Measurements from ENCODE around the gene DHX35.

The DHX35 gene, protein sequence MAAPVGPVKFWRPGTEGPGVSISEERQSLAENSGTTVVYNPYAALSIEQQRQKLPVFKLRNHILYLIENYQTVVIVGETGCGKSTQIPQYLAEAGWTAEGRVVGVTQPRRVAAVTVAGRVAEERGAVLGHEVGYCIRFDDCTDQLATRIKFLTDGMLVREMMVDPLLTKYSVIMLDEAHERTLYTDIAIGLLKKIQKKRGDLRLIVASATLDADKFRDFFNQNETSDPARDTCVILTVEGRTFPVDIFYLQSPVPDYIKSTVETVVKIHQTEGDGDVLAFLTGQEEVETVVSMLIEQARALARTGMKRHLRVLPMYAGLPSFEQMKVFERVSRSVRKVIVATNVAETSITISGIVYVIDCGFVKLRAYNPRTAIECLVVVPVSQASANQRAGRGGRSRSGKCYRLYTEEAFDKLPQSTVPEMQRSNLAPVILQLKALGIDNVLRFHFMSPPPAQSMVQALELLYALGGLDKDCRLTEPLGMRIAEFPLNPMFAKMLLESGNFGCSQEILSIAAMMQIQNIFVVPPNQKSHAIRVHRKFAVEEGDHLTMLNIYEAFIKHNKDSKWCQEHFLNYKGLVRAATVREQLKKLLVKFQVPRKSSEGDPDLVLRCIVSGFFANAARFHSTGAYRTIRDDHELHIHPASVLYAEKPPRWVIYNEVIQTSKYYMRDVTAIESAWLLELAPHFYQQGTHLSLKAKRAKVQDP

DNA sequence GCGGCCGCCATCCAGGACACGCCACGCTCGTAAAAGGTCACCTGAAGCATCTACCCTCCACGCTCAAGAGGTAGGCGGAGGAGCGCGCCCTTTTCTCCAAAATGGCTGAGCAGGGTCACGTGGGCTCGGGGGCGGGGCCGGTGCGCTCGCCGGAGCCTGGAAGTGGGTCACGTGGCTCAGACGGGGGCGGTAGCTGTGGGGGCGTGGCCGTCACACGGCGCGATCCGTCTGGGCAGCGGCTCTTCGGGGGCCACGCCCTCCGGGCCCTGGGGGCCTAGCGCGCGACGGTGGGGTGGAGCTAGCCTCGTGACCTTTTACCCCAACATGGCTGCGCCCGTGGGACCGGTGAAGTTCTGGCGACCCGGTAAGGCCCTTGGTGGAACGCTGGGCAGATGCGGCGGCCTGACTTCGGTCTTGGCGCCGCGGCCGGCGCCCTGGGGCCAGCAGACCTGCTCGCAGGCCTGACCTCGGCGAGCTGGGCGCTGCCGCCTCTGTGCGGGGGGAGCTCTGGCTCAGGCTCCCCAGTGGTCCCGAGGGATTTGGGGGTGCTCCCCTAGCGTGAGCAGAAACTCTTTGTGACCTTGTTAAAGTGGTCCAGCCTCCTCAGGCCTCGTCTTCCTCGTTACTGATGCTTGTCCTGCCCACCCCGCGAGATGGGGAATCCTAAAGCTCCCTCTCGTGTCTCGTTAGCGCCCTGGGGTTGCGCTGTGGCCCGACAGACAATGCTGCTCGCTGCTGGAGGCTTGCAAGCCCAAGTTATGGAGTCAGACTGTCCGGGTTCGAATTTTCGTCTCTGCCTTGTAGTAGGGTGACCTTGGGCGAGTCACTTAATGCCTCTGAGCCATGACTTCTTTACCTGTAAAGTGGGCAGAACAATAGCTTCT, at the start of gene DHX35:
Gene DHX35 (plus strand): TSS at position 301 of the 884 bp plus-strand sequence. CDS start 24 bp downstream, at position 325.
- peak; percentile 99 for DNase-seq (ENCODE audit: low read depth)

DNA sequence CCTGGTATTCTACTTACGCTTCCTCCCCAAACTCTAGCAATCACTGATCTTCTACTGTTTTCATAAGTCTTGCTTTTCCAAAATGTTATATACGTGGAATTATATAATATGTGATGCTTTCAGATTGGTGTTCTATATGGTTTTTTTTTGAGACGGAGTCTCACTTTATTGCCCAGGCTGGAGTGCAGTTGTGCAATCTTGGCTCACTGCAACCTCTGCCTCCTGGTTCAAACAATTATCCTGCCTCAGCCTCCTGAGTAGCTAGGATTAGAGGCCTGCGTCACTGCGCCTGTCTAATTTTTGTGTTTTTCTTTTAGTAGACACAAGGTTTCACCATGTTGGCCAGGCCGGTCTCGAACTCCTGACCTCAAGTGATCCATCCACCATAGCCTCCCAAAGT, 46.8 kb upstream of the DHX35 start:
- no peak for DNase-seq (ENCODE audit: low read depth)

DNA sequence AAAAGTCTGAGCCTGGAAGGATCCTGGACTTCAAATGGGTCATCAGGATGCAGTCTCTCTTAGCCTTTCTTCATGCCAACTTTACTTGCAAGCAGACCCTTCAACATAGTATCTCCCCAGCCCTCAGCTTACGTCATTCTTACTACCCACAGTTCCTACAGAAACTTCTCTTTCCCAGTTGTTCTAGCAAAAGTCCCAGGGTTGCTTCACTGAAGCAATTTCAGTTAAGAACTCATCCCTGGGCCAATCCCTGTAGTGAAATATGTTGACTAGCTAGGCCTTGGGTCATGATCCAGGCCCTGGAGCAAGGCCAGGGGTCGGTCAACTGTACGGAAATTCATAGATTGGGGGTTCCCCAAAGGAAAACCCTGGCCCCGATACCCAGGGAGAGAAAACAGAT, 44.5 kb upstream of the DHX35 start:
- DNase-seq (ENCODE audit: low read depth), result no peak

DNA sequence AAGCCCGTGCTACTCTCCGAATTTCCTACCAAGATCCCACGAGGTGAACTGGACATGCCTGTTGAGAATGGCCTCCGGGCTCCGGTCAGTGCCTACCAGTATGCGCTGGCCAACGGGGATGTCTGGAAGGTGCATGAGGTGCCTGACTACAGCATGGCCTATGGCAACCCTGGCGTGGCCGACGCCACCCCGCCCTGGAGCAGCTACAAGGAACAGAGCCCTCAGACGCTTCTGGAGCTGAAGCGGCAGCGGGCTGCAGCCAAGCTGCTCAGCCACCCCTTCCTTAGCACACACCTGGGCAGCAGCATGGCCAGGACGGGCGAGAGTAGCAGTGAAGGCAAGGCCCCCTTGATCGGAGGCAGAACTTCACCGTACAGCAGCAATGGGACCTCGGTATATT, 44.0 kb upstream of the DHX35 start:
- DNase-seq (ENCODE audit: low read depth), result no peak

DNA sequence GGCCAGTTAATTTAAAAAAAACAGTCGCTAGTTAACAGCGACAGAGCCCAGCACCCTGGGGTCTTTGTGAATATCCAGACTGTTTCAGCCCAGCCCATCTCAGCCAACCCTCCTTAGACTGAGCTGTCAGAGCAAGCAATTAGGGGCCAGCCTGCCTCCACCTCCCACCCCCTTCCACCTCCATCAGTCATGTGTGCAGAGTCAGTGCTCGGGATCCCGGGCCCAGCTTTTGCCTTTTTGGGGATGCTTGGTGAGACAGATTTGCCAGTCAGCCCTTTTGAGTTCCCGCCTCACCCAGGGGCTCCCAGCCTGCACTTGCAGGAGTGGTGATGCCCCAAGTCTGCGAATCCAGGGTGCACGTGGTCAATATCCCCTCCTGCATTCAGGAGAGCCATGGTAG, 42.5 kb upstream of the DHX35 start:
- no peak for DNase-seq (ENCODE audit: low read depth)

DNA sequence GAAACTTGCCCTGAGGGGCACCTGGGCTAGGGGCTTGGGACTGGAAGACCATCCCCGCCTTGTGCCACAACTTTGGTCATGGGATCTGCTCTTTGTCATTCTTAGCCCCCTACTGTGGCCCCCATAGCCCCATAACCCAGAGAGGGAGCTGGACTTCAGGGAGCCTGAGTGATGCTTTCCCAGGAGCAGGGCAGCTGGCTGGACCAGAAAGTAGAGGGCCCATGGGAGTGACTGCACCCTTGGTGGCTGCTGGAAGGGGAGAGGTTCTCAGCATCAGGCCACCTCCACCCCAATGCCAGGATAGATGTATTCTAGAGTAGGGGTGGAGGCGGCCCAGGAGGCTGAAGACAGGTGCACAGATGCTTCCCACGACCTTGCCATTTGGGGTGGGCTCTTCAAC, 41.7 kb upstream of the DHX35 start:
- DNase-seq (ENCODE audit: low read depth), result no peak

DNA sequence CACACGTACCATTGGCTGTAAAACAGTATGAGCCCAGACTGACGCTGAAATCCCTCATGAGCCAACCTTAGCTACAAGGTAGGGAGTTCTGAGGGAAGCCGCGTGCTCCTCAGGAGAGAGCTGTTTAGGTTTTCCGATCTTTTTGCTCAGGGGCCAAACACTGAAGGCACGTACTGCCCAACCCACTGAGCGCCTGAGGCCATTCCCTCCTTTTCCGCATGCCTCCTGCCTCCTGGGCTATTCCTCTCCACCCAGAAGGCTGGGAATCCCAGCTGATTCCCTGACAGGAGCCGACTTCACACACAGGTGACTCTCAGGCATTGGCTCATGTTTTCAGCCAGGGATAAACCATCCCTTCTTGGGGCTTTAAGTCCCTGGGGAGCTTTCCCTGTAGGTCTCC, 41.3 kb upstream of the DHX35 start:
- DNase-seq (ENCODE audit: low read depth), result no peak

DNA sequence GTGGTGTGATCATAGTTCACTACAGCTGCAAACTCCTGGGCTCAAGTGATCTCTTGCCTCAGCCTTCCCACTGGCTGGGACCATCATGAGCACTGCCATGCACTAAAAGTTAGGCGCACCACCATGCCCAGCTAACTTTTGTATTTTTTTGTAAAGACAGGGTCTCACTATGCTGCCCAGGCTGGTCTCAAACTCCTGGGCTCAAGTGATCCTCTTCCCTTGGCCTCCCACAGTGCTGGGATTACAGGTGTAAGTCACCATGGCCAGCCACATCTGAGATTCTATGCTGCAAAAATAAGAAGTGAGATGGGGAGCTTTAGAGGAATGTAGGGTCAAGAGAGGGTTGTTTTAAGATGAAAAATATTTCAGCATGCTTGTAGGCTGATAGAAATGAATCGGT, 37.4 kb upstream of the DHX35 start:
- DNase-seq (ENCODE audit: low read depth), result no peak

DNA sequence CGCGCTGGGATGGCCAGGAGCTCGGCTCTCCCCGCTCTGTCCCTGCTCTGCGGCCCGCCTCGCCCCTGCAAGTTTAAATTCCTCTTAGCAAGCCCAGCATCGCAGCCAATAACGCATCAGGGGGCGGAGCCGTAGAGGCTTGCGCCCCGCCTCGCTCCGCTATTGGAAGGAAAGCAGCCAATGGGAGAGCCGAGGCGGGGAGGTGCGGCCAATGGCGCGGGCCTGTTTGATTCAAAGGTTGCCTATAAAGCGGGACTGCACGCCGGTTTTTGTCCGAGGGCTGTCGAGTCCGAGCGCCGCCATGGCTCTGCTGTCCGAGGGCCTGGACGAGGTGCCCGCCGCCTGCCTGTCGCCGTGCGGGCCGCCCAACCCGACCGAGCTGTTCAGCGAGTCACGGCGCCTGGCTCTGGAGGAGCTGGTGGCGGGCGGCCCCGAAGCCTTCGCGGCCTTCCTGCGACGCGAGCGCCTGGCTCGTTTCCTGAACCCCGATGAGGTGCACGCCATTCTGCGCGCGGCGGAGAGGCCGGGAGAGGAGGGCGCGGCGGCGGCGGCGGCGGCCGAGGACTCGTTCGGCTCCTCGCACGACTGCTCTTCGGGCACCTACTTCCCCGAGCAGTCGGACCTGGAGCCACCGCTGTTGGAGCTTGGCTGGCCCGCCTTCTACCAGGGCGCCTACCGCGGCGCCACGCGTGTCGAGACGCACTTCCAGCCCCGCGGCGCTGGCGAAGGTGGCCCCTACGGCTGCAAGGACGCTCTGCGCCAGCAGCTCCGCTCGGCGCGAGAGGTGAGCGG, 35.8 kb upstream of the DHX35 start, which contains the start of gene FAM83D:
Gene FAM83D (plus strand): TSS at position 276 of the 792 bp plus-strand sequence. CDS start 26 bp downstream, at position 302.
- peak; percentile 99 for DNase-seq (ENCODE audit: low read depth)

DNA sequence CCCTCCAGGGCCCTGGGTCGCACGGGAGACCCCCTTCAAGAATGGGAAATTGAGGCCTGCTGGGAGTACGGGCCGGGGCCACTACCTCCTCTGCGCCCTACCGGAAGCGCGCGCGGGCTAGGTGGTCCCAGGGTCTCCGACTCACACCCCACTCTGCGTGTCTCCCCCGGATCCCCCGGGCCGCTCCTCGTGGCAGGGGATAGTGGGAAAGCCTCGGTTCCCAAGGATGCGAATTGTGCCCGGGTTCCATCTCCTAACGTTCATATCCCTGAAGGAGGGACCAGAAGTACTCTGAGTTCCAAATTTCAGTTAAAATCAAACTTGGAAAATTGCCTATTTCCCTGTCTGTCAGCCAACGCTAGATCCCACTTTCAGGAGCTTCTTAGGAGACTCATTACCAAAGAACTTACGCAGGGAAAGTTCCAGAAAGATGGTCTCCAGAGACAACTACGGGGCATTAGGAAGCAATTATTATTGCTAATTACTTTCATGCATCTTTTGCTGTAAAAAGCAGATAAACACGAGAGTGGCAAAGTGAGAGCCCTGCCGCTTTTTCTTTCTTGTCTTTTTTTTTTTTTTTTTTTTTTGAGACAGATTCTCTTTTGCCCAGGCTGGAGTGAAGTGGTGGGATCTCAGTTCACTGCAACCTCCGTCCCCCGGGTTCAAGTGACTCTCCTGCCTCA, 35.1 kb upstream of the DHX35 start:
- DNase-seq (ENCODE audit: low read depth), result peak; percentile 60

DNA sequence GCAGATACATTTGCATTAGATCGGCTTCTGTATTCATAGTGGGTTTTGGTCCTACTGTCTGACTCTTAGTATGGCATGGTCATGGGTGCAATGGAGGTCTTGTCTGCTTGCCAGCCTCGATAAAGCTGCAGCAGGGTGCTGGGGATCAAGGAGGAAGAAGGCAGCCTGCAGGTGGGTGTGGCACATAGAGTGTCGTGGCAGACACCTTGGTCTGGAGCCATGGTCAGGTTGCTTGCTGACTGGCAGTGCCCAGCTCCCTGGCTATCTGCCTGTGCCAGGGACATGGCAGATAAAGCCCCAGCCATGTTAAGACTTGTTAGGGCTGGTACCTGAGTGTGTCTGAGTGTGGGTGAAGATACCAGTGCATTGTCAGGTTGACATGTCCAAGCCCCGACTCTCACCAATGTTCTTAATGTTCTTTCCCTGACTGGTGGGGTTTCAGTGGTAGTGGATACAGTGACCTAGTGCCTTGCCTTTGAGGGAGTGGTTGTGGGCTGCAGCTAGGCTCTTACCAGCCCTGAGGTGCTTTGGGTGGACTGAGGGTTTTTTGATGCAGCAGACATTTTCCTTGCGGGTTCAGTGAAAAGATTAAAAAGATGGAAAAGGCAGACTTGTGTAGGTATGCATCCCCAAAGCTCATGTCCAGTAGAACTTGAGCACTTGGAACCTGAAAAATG, 34.1 kb upstream of the DHX35 start:
- peak; percentile 21 for DNase-seq (ENCODE audit: low read depth)

DNA sequence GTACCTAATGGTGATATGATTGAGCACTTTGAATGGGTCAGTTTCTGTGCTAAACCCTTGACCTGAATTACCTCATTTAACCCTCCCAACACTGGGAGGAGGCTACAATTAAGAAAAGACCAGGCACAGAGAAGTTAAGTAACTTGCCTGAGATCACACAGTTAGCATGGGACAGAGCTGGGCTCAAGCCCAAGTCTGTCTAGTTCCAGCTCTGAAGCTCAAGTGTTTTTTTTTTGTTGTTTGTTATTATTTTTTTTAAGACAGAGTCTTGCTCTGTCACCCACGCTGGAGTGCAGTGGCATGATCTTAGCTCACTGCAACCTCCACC, 31.9 kb upstream of the DHX35 start:
- no peak for DNase-seq (ENCODE audit: low read depth)

DNA sequence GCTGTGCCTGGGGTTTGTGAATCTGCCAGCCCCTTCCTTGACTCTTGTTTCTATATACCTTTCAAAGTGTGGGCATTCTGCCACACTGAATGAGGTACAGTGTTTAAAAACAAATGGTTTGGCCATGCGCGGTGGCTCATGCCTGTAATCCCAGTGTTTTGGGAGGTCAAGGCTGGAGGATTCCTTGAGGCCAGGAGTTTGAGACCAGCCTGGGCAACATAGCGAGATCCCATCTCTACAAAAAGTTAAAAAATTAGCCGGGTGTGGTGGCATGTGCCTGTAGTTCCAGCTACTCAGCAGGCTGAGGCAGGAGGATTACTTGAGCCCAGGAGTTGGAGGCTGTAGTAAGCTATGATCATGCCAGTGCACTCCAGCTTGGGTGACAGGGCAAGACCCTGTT, 30.2 kb upstream of the DHX35 start:
- no peak for DNase-seq (ENCODE audit: low read depth)

DNA sequence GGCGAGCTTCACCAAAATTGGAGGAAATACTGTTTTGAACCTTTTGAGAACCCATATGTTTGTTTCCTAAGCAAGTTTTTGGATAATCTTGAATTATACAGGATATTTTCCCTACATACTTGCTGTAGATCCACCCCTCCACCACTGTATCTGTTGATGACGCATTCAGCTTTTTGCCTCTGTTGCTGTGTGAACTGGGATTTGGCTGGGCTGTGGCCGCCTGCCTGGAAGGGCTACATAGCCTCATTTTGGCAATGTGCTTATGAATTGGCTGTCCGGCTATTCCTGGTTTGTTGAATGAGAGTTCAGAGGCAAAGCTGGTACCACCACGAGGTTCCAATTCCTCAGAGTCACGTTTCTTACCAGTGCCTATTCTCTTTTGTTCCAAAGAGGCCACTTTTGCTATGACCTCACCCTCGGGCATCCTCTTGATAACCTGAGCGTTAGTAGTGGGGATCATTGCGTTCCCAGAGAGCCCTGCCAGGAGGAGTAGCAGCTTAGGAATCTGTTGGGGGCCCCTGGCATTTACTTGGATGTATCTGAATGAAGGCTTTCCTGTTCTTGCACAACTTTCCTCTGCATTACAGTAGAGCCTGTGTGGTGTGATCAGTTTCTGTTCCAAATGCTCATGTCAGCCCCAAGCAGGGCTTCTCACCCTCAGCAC, 29.6 kb upstream of the DHX35 start:
- peak; percentile 40 for DNase-seq (ENCODE audit: low read depth)

DNA sequence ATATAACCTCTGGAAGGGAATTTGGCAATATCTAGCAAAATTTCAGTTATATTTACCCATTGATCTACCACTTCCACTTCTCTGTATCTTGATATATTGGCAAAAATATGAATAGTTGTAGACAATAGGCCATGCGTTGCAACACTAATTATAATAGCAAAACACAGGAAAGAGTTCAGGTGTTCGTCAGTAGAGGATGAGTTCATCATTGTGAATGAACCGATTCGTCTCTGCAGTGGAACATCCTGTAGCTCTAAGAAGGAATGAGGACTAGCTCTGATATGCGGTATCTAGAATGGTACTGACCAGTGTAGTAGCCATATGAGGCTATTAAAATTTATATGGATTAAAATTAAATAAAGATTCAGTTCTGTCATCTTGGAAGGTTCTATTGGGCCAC, 27.6 kb upstream of the DHX35 start:
- no peak for DNase-seq (ENCODE audit: low read depth)

DNA sequence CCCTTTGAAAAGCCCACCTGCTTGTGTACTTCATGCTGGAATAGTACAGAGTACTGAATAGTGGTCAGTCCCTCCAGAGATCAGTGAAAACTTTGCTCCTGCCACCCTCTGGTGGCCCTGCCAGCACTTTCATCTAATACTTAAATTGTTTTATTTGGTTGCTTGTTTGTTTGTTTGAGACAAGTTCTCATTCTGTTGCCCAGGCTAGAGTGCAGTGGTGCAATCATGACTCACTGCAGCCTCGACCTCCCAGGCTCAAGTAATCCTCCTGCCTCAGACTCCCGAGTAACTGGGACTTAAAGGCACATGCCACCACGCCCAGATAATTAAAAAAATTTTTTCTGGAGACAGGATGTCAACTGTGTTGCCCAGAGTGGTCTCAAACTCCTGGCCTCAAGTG, 26.9 kb upstream of the DHX35 start:
- peak; percentile 59 for DNase-seq (ENCODE audit: low read depth)

DNA sequence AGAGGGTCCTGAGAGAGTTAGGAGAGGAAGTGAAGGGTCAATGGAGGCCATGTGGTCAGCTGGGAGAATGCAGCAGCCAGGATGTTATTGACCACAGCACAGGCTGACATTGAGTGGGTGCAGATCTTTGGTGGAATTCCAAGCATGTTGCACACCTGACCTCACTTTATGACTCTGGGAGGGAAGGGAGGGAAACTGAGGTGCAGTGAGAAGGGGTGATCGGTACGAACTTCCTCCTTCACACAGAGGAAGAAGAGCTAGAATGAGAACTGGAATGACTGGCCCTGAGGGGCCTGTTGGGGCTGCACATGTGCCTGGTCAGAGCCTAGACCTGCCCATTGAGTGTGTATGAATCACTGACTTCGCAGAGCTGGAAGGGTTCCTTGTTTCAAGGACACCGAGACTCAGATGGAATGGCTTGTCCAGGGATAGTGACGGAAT, 26.2 kb upstream of the DHX35 start:
- peak; percentile 42 for DNase-seq (ENCODE audit: low read depth)

DNA sequence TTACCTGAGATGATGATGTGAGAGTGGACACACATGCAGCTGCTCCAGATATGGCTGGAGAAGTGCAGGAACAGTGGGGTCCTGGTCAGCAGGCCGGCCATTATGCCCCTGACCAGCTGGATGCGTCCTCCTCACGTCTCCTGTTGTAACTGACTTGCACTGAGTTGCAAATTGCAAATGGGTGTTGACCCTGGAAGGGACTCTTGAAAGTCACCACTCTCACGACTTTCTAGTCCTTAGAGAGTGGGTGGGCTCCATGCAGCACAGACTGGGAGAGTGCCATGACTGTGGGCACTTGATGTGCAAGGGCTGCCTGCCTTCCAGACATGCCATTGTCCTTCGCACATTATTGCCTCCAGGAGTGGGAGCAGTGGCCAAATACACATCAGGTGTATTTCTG, 25.1 kb upstream of the DHX35 start:
- DNase-seq (ENCODE audit: low read depth), result no peak

DNA sequence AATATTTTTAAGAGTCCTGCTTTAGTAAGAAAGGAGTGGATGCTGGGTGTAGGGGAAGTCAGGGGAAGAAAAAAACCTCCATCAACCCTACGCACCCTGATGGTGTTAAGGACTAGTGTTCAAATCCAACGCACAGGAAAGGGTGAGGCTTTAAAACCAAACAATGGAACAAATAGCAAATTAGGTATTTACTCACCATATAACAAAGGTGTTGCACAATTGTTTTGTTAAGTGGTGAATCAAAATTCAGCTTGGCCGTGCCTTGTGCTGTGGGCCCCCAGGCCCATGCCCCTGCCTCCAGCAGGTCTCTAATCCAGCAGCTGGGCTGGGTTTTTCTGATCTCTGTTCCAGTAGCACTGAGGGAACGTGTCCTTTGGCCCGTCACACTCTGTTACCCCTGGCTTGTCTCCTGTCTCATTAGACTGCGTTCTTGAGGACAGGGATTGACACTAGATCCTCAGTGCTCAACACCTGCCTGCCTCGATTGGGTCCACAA, 24.1 kb upstream of the DHX35 start:
- DNase-seq (ENCODE audit: low read depth), result no peak

DNA sequence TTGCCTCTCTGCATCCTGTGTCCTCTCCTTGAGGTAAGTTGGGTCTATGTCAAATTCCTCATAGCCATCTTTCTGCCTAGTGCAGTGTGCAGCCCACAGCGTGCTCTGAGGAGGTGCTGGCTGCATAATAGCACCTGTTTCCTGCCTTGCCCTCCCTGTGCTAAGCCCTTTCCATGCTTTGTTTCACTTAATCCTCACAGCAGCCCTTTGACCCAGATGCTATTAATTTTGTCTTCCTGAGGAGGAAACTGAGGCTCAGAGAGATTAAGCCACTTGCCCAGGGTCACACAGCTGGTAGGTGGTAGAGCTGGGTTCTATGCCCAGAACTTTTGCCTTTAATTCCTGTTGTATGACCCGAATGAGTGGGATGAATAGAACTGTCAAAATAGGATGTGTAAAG, 22.5 kb upstream of the DHX35 start:
- no peak for DNase-seq (ENCODE audit: low read depth)
